ENCODE measurements around the gene SLC12A3. TPM values are rescaled to one million over a fixed set of nuclear protein-coding genes. Genes with fewer than 3 reads are reported as not detected.

Gene SLC12A3
- total RNA-seq, 3 donors from 2014 or later, result not detected

GRCh38 chr16:56878282-56878854 is 13.4 kb downstream of the SLC12A3 start:
- Histone ChIP-seq H3K4me3 (no peak overlapping the region), H3K9me3 (no peaks in the 10 kb centered on the region), H3K4me1 (ENCODE audit: low read depth) (no peaks in the 10 kb centered on the region), H3K36me3 (ENCODE audit: low read depth) (no peaks in the 10 kb centered on the region)
- ATAC-seq (no peak), DNase-seq (no peak)
- TF ChIP-seq CTCF (IDR thresholded peaks at IDR 0.05), result no peak
- intact Hi-C loops (cut with DNase I, micrococcal nuclease), result no loop called here

- Histone ChIP-seq H3K4me1 (ENCODE audit: low read depth) (no peaks in the 10 kb centered on the region), H3K4me3 (no peak overlapping the region), H3K36me3 (ENCODE audit: low read depth) (no peaks in the 10 kb centered on the region), H3K9me3 (no peaks in the 10 kb centered on the region)
- intact Hi-C loops (cut with DNase I, micrococcal nuclease), result no loop called here
- no peak for TF ChIP-seq CTCF (IDR thresholded peaks at IDR 0.05)
- ATAC-seq (no peak), DNase-seq (no peak)
Measured at GRCh38 chr16:56879276-56879675, 14.3 kb downstream of the SLC12A3 start.

- TF ChIP-seq CTCF (IDR thresholded peaks at IDR 0.05), result no peak
- intact Hi-C loops (cut with DNase I, micrococcal nuclease), result no loop called here
- Histone ChIP-seq H3K9me3 (no peaks in the 10 kb centered on the region), H3K4me3 (no peak overlapping the region), H3K36me3 (ENCODE audit: low read depth) (no peaks in the 10 kb centered on the region), H3K4me1 (ENCODE audit: low read depth) (no peaks in the 10 kb centered on the region)
- ATAC-seq (no peak), DNase-seq (no peak)
Measured at GRCh38 chr16:56880176-56880575, 15.2 kb downstream of the SLC12A3 start.

GRCh38 chr16:56880685-56881084 is 15.7 kb downstream of the SLC12A3 start:
- H3K36me3 ChIP-seq (ENCODE audit: low read depth), result no peaks in the 10 kb centered on the region
- DNase-seq (no peak), ATAC-seq (no peak)
- no peak for TF ChIP-seq CTCF (IDR thresholded peaks at IDR 0.05)
- H3K4me1 ChIP-seq (ENCODE audit: low read depth), result no peaks in the 10 kb centered on the region
- H3K4me3 ChIP-seq, result no peak overlapping the region
- no peaks in the 10 kb centered on the region for H3K9me3 ChIP-seq
- intact Hi-C loops (cut with DNase I, micrococcal nuclease), result no loop called here

- no peak for ATAC-seq
- intact Hi-C loops (cut with DNase I, micrococcal nuclease), result no loop called here
- TF ChIP-seq CTCF (IDR thresholded peaks at IDR 0.05), result no peak
Measured at GRCh38 chr16:56882077-56882800, 17.2 kb downstream of the SLC12A3 start.

More at GRCh38 chr16:56882077-56882800, 17.2 kb downstream of the SLC12A3 start:
- no peak for DNase-seq
- Histone ChIP-seq H3K9me3 (no peaks in the 10 kb centered on the region), H3K4me1 (ENCODE audit: low read depth) (no peaks in the 10 kb centered on the region), H3K36me3 (ENCODE audit: low read depth) (no peaks in the 10 kb centered on the region), H3K4me3 (no peak overlapping the region)
